HUES64 (cell line): ENCODE data around the gene ANKRD2. TPM values are rescaled to one million over a fixed set of nuclear protein-coding genes. Genes with fewer than 3 reads are reported as not detected.
"Not testable (repeated sequence)": the region's sequence is repeated elsewhere in the genome, so short reads cannot be mapped to it uniquely, and the experiment has no call there.

ENCODE experiments used
- H3K27ac ChIP-seq: 2 replicates; pipeline ENCODE4 v1.7.0; 2013; ENCODE audit warnings: low read depth, low read length, inconsistent platforms
- H3K27me3 ChIP-seq: 2 replicates; pipeline ENCODE4 v1.6.1; 2013; ENCODE audit warnings: mild to moderate bottlenecking, low read length; ENCODE audit not compliant: insufficient read depth
- H3K36me3 ChIP-seq: 2 replicates; pipeline ENCODE4 v1.6.1; 2013; ENCODE audit warnings: mild to moderate bottlenecking, low read length; ENCODE audit not compliant: insufficient read depth
- H3K4me1 ChIP-seq: 2 replicates; pipeline ENCODE4 v1.6.1; 2013; ENCODE audit warnings: mild to moderate bottlenecking, low read length, moderate library complexity; ENCODE audit not compliant: insufficient read depth
- H3K4me3 ChIP-seq: 2 replicates; pipeline ENCODE4 v1.5.1; 2013; ENCODE audit warnings: mild to moderate bottlenecking, low read length, moderate library complexity
- H3K9ac ChIP-seq: 2 replicates; pipeline ENCODE4 v1.6.1; 2013; ENCODE audit warnings: mild to moderate bottlenecking, low read depth, low read length
- H3K9me3 ChIP-seq: 2 replicates; pipeline ENCODE4 v1.6.1; 2013; ENCODE audit warnings: low read depth, low read length; ENCODE audit not compliant: insufficient read depth
- WGBS: fragments of 150-250, 120-280 bp; methylation state at CpG from one replicate; pipeline ENCODE4 v1.1.7; 2013; ENCODE audit warnings: missing lambda C conversion rate; 5-methylcytosine and 5-hydroxymethylcytosine counted together
- polyA plus RNA-seq, 2 experiments: library from polyadenylated mRNA; stranded (reverse); fragments of 50-300 nt; gene quantifications; one replicate each; pipeline ENCODE4 v1.2.3, GENCODE V29; 2013

Gene ANKRD2
- polyA plus RNA-seq (2013, experiment 1 of 2): not detected
- not detected for polyA plus RNA-seq (2013, experiment 2 of 2)

GRCh38 chr10:97572214-97572989 is at the start of gene ANKRD2:
TSS of gene ANKRD2 (plus strand) at chr10:97572779. CDS start at chr10:97572789, 10 bp downstream.
- peaks cover 8% of the 10 kb centered on the region for H3K36me3 ChIP-seq
- H3K27me3 ChIP-seq: no peaks in the 10 kb centered on the region
- H3K9ac ChIP-seq: no peak within 1 kb of the TSS
- H3K27ac ChIP-seq: 0 out of 2 replicates have a peak within 1 kb of the TSS, but pooled peaks have one; percentile 29
- peaks cover 8% of the 10 kb centered on the region for H3K4me1 ChIP-seq
- no peaks in the 10 kb centered on the region for H3K9me3 ChIP-seq
- WGBS: 84% methylated on average over 16 of the region's 16 CpGs
- no peak within 1 kb of the TSS for H3K4me3 ChIP-seq

- Histone ChIP-seq H3K9me3 (no peaks in the 10 kb centered on the region), H3K4me1 (peaks cover 28% of the 10 kb centered on the region), H3K36me3 (no peaks in the 10 kb centered on the region), H3K27me3 (no peaks in the 10 kb centered on the region), H3K4me3 (no peak overlapping the region), H3K9ac (no peak overlapping the region), H3K27ac (no peak overlapping the region)
- WGBS: 95% methylated on average over 8 of the region's 8 CpGs
These were observed 49.6 kb upstream of the ANKRD2 start for GRCh38 chr10:97522937-97523336.

GRCh38 chr10:97525086-97525485 is 47.5 kb upstream of the ANKRD2 start:
- WGBS: 89% methylated on average over 5 of the region's 5 CpGs

GRCh38 chr10:97525683-97526110 is 46.9 kb upstream of the ANKRD2 start:
- no peaks in the 10 kb centered on the region for H3K9me3 ChIP-seq
- no peak overlapping the region for H3K4me3 ChIP-seq
- WGBS: 97% methylated on average over 1 of the region's 1 CpG
- no peaks in the 10 kb centered on the region for H3K27me3 ChIP-seq
- no peak overlapping the region for H3K27ac ChIP-seq
- H3K4me1 ChIP-seq: peaks cover 8% of the 10 kb centered on the region
- no peaks in the 10 kb centered on the region for H3K36me3 ChIP-seq
- no peak overlapping the region for H3K9ac ChIP-seq

More at GRCh38 chr10:97525086-97525485, 47.5 kb upstream of the ANKRD2 start:
- Histone ChIP-seq H3K27ac (no peak overlapping the region), H3K36me3 (no peaks in the 10 kb centered on the region), H3K9ac (no peak overlapping the region), H3K4me1 (peaks cover 11% of the 10 kb centered on the region), H3K4me3 (no peak overlapping the region), H3K27me3 (no peaks in the 10 kb centered on the region), H3K9me3 (no peaks in the 10 kb centered on the region)

GRCh38 chr10:97528876-97529275 is 43.7 kb upstream of the ANKRD2 start:
- not testable (repeated sequence) for H3K9ac ChIP-seq, H3K9me3 ChIP-seq, H3K4me3 ChIP-seq, H3K27me3 ChIP-seq, H3K36me3 ChIP-seq, H3K4me1 ChIP-seq, H3K27ac ChIP-seq
- 98% methylated on average over 21 of the region's 29 CpGs for WGBS

GRCh38 chr10:97529685-97530465 is 42.7 kb upstream of the ANKRD2 start:
- no peak overlapping the region for H3K9ac ChIP-seq
- WGBS: 93% methylated on average over 13 of the region's 14 CpGs
- H3K4me3 ChIP-seq: no peak overlapping the region
- no peaks in the 10 kb centered on the region for H3K27me3 ChIP-seq
- no peaks in the 10 kb centered on the region for H3K9me3 ChIP-seq
- H3K36me3 ChIP-seq: no peaks in the 10 kb centered on the region
- no peak overlapping the region for H3K27ac ChIP-seq
- peaks cover 4% of the 10 kb centered on the region; the same call in 1 of the 2 replicates for H3K4me1 ChIP-seq

GRCh38 chr10:97531401-97531986 is 41.1 kb upstream of the ANKRD2 start:
- Histone ChIP-seq H3K9ac (no peak overlapping the region), H3K4me3 (no peak overlapping the region), H3K4me1 (peaks cover 4% of the 10 kb centered on the region; the same call in 1 of the 2 replicates), H3K27ac (no peak overlapping the region), H3K9me3 (no peaks in the 10 kb centered on the region), H3K27me3 (no peaks in the 10 kb centered on the region), H3K36me3 (no peaks in the 10 kb centered on the region)
- 87% methylated on average over 10 of the region's 10 CpGs for WGBS

- Histone ChIP-seq H3K27ac (peak overlapping the region; percentile 5; the same call in 1 of the 2 replicates), H3K36me3 (no peaks in the 10 kb centered on the region)
These were observed 39.5 kb upstream of the ANKRD2 start for GRCh38 chr10:97532935-97533671.

GRCh38 chr10:97533888-97534287 is 38.7 kb upstream of the ANKRD2 start:
- Histone ChIP-seq H3K9ac (no peak overlapping the region), H3K4me3 (no peak overlapping the region), H3K4me1 (peaks cover 4% of the 10 kb centered on the region; the same call in 1 of the 2 replicates), H3K27me3 (no peaks in the 10 kb centered on the region), H3K27ac (no peak overlapping the region), H3K9me3 (no peaks in the 10 kb centered on the region), H3K36me3 (no peaks in the 10 kb centered on the region)
- 82% methylated on average over 6 of the region's 6 CpGs for WGBS

More at GRCh38 chr10:97532935-97533671, 39.5 kb upstream of the ANKRD2 start:
- H3K4me1 ChIP-seq: peaks cover 4% of the 10 kb centered on the region; the same call in 1 of the 2 replicates
- H3K9ac ChIP-seq: no peak overlapping the region
- no peak overlapping the region for H3K4me3 ChIP-seq
- H3K9me3 ChIP-seq: no peaks in the 10 kb centered on the region
- WGBS: 77% methylated on average over 12 of the region's 12 CpGs
- H3K27me3 ChIP-seq: no peaks in the 10 kb centered on the region

- Histone ChIP-seq H3K9me3 (no peaks in the 10 kb centered on the region), H3K9ac (no peak overlapping the region), H3K27me3 (no peaks in the 10 kb centered on the region), H3K36me3 (no peaks in the 10 kb centered on the region), H3K4me1 (peaks cover 8% of the 10 kb centered on the region), H3K4me3 (no peak overlapping the region), H3K27ac (no peak overlapping the region)
- WGBS: 75% methylated on average over 6 of the region's 6 CpGs
These were observed 37.7 kb upstream of the ANKRD2 start for GRCh38 chr10:97534746-97535367.
